22Rv1 (cell line): ENCODE data around the gene EPB42.

Source experiments
- H3K27ac ChIP-seq: fragments of 450-650 bp; 2 replicates; pipeline ENCODE4 v1.5.1; 2017
- ZFX ChIP-seq: fragments of 450-650 bp; IDR thresholded peaks from 2 replicates; pipeline ENCODE4 v1.6.1; 2017; ENCODE audit warnings: antibody characterized with exemption, borderline replicate concordance
- TF ChIP-seq, protein P1 (sequence below): fragments of 450-650 bp; IDR thresholded peaks from 2 replicates; pipeline ENCODE4 v1.5.1; 2017; ENCODE audit warnings: mild to moderate bottlenecking

EPB42 gene

GRCh38 chr15:43153269-43153668, 67.5 kb downstream of the EPB42 start:
- TF ChIP-seq, protein P1, sequence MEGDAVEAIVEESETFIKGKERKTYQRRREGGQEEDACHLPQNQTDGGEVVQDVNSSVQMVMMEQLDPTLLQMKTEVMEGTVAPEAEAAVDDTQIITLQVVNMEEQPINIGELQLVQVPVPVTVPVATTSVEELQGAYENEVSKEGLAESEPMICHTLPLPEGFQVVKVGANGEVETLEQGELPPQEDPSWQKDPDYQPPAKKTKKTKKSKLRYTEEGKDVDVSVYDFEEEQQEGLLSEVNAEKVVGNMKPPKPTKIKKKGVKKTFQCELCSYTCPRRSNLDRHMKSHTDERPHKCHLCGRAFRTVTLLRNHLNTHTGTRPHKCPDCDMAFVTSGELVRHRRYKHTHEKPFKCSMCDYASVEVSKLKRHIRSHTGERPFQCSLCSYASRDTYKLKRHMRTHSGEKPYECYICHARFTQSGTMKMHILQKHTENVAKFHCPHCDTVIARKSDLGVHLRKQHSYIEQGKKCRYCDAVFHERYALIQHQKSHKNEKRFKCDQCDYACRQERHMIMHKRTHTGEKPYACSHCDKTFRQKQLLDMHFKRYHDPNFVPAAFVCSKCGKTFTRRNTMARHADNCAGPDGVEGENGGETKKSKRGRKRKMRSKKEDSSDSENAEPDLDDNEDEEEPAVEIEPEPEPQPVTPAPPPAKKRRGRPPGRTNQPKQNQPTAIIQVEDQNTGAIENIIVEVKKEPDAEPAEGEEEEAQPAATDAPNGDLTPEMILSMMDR: no peak
- no peak for TF ChIP-seq ZFX
- H3K27ac ChIP-seq: no peak overlapping the region

- TF ChIP-seq, protein P1: no peak
- no peak for TF ChIP-seq ZFX
- no peak overlapping the region for H3K27ac ChIP-seq
Measured at GRCh38 chr15:43151688-43152087, 69.1 kb downstream of the EPB42 start.

- no peak overlapping the region for H3K27ac ChIP-seq
- no peak for TF ChIP-seq ZFX
- TF ChIP-seq, protein P1: no peak
Measured at GRCh38 chr15:43150191-43150929, 70.5 kb downstream of the EPB42 start.
